ENCODE measurements around the gene SPATS2L. TPM values are rescaled to one million over a fixed set of nuclear protein-coding genes. Genes with fewer than 3 reads are reported as not detected.
"Not testable (repeated sequence)": the region's sequence is repeated elsewhere in the genome, so short reads cannot be mapped to it uniquely, and the experiment has no call there.

SPATS2L gene
- total RNA-seq, 1 donor from 2014 or later, result 38.0 TPM

GRCh38 chr2:200335657-200336056 lies 29.2 kb downstream of the SPATS2L start:
- intact Hi-C loops (cut with micrococcal nuclease), result no loop called here
- Mint-ChIP-seq H3K9me3 (no peaks in the 10 kb centered on the region), H3K4me3 (no peak overlapping the region), H3K27ac (no peak overlapping the region), H3K27me3 (ENCODE audit: insufficient read depth) (no peaks in the 10 kb centered on the region), H3K4me1 (ENCODE audit: low read depth) (peaks cover 9% of the 10 kb centered on the region), H3K36me3 (ENCODE audit: low read depth) (peaks cover 5% of the 10 kb centered on the region)
- no peak for DNase-seq (ENCODE audit: low spot score)

DNA sequence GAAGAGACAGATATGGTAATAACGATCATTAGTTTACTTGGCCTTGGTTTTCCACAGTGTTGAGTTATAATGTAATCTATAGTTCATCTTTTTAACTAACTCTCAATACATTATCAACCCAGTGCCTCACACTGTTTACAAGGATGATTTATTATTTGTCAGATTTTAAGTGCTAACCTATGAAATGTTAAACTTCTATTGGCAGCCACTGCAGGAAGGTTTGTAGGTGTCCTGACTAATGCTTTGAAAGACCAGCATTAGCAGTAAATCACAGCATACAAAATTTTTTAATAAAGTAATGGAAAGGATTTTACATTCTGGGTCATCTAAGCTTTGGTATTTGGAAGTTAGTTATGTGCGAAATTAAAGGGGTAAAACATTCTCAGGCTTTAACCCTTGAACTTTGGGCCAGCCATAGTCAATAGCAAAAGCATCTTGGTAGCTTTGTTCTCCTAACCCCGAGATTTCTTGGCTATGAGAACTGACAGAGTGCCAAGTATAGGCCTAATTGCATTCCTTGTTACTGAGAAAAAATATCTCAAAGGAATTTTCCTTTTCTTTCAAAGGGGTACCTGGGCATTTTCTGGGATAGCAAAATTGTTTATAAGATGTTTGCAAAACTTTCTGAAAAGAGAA lies 30.6 kb downstream of the SPATS2L start:
- no peak for DNase-seq (ENCODE audit: low spot score)
- Mint-ChIP-seq H3K4me1 (ENCODE audit: low read depth) (peaks cover 22% of the 10 kb centered on the region), H3K9me3 (no peaks in the 10 kb centered on the region), H3K27ac (no peak overlapping the region), H3K27me3 (ENCODE audit: insufficient read depth) (no peaks in the 10 kb centered on the region), H3K4me3 (no peak overlapping the region), H3K36me3 (ENCODE audit: low read depth) (no peaks in the 10 kb centered on the region)
- intact Hi-C loops (cut with micrococcal nuclease), result no loop called here

DNA sequence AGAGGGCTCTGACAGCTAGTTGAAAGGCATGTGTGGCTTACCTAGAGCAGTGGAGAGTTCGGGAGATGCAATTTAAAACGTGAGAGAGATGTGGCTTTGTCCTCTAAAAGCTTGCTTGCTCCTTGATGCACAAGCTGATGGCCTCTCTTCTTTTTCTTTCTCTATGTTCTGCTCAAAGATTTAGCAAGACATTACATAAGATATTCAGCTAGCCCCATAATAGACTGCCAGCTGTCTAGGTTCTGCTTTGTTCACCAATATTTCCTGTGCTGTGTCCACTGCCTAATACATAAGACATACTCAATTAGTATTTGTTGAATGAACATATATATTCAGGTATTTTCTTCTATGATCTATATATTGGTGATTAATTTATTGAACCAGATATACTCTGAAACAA lies 31.1 kb downstream of the SPATS2L start:
- no peak for DNase-seq (ENCODE audit: low spot score)
- Mint-ChIP-seq H3K4me3 (no peak overlapping the region), H3K4me1 (ENCODE audit: low read depth) (peaks cover 23% of the 10 kb centered on the region), H3K36me3 (ENCODE audit: low read depth) (no peaks in the 10 kb centered on the region), H3K27me3 (ENCODE audit: insufficient read depth) (no peaks in the 10 kb centered on the region), H3K27ac (no peak overlapping the region), H3K9me3 (no peaks in the 10 kb centered on the region)
- intact Hi-C loops (cut with micrococcal nuclease), result no loop called here

- Mint-ChIP-seq H3K36me3 (ENCODE audit: low read depth) (no peaks in the 10 kb centered on the region), H3K27ac (no peak overlapping the region), H3K27me3 (ENCODE audit: insufficient read depth) (no peaks in the 10 kb centered on the region)
Measured at GRCh38 chr2:200338692-200339091, 32.2 kb downstream of the SPATS2L start.

DNA sequence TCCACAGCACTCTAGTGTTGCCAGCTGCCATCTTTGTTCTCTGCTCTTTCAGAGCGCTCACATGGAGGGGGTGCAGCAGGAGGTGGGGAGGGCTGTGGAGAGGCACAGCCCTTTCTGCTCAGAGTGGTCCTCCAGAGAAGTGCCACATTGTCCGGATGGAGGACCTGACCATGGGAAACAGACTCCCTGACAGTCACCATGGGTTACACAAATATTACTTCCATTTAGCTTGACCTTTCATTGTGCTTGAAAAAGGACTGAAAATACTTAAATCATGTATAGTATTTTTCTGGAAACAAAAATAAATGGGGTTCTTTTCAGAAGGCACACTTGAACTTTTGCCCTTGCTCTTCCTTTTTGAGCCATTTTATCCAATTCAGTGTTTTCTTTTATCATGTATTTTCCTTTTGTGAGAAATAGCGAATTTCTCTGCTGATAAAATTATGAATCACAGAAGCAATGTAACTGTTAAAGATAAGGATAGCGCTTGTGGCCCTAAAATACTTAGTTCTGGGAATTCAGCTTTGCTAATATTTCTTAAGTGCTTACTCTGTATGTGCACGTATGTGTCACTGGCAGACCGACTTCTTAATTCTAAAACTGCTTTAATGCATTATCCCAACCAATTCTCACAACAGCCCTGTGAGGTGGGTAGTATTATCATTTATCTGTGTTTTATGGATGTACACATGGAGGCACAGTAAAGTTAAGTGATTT lies 34.2 kb downstream of the SPATS2L start:
- no peaks in the 10 kb centered on the region for H3K27me3 Mint-ChIP-seq (ENCODE audit: insufficient read depth)
- H3K36me3 Mint-ChIP-seq (ENCODE audit: low read depth), result no peaks in the 10 kb centered on the region
- intact Hi-C loops (cut with micrococcal nuclease), result no loop called here
- no peak overlapping the region for H3K4me3 Mint-ChIP-seq
- peaks cover 6% of the 10 kb centered on the region for H3K9me3 Mint-ChIP-seq
- no peak overlapping the region for H3K27ac Mint-ChIP-seq
- peaks cover 23% of the 10 kb centered on the region for H3K4me1 Mint-ChIP-seq (ENCODE audit: low read depth)
- DNase-seq (ENCODE audit: low spot score), result no peak

More at GRCh38 chr2:200338692-200339091, 32.2 kb downstream of the SPATS2L start:
- Mint-ChIP-seq H3K9me3 (no peaks in the 10 kb centered on the region), H3K4me3 (no peak overlapping the region), H3K4me1 (ENCODE audit: low read depth) (peaks cover 23% of the 10 kb centered on the region)
- DNase-seq (ENCODE audit: low spot score), result no peak
- intact Hi-C loops (cut with micrococcal nuclease), result no loop called here

- intact Hi-C loops (cut with micrococcal nuclease), result no loop called here
- no peaks in the 10 kb centered on the region for H3K36me3 Mint-ChIP-seq (ENCODE audit: low read depth)
- H3K27ac Mint-ChIP-seq, result no peak overlapping the region
- H3K4me1 Mint-ChIP-seq (ENCODE audit: low read depth), result peaks cover 23% of the 10 kb centered on the region
- no peaks in the 10 kb centered on the region for H3K27me3 Mint-ChIP-seq (ENCODE audit: insufficient read depth)
- no peak for DNase-seq (ENCODE audit: low spot score)
- no peak overlapping the region for H3K4me3 Mint-ChIP-seq
- H3K9me3 Mint-ChIP-seq, result peaks cover 6% of the 10 kb centered on the region
Measured at GRCh38 chr2:200341376-200341775, 34.9 kb downstream of the SPATS2L start.

DNA sequence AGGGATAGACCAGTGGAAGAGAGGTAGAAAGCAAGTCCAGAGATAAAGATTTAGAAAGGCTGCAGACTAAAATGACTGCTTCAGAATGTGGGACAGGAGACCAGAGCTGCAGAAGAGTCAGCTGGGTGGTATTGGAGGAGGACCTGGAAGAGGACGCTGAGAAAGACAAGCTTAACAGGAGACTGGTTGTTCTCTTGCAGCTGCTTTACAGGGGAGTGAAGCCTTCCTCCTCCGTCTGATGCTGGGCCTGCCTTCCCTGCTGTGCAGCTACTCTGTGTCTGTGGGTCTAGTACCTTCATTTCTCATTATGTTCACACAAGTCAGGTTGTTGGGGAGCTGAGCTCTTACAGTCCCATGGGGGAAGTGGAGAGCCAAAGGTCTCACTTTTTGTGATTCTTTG lies 35.7 kb downstream of the SPATS2L start:
- Mint-ChIP-seq H3K36me3 (ENCODE audit: low read depth) (no peaks in the 10 kb centered on the region), H3K27me3 (ENCODE audit: insufficient read depth) (no peaks in the 10 kb centered on the region), H3K9me3 (peaks cover 6% of the 10 kb centered on the region), H3K27ac (peak overlapping the region; percentile 6), H3K4me3 (no peak overlapping the region), H3K4me1 (ENCODE audit: low read depth) (peaks cover 23% of the 10 kb centered on the region)
- no peak for DNase-seq (ENCODE audit: low spot score)
- intact Hi-C loops (cut with micrococcal nuclease), result no loop called here

GRCh38 chr2:200342654-200343053 lies 36.2 kb downstream of the SPATS2L start:
- Mint-ChIP-seq H3K27me3 (ENCODE audit: insufficient read depth) (no peaks in the 10 kb centered on the region), H3K27ac (no peak overlapping the region), H3K9me3 (peaks cover 6% of the 10 kb centered on the region), H3K4me3 (no peak overlapping the region), H3K36me3 (ENCODE audit: low read depth) (no peaks in the 10 kb centered on the region), H3K4me1 (ENCODE audit: low read depth) (peaks cover 23% of the 10 kb centered on the region)
- no peak for DNase-seq (ENCODE audit: low spot score)
- intact Hi-C loops (cut with micrococcal nuclease), result no loop called here

DNA sequence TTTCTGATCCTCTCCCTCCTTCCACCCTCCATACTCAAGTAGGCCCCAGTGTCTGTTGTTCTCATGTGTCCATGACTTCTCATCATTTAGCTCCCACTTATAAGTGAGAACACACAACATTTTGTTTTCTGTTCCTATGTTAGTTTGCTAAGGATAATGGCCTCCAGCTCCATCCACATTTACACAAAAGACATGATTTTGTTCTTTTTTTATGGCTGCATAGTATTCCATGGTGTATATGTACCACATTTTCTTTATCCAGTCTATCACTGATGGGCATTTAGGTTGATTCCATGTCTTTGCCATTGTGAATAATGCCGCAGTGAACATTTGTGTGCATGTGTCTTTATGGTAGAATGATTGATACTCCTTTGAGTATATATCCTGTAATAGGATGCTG lies 37.7 kb downstream of the SPATS2L start:
- intact Hi-C loops (cut with micrococcal nuclease); H3K4me3 Mint-ChIP-seq; H3K27ac Mint-ChIP-seq; H3K9me3 Mint-ChIP-seq; H3K27me3 Mint-ChIP-seq (ENCODE audit: insufficient read depth); DNase-seq (ENCODE audit: low spot score); H3K36me3 Mint-ChIP-seq (ENCODE audit: low read depth): not testable (repeated sequence)
- H3K4me1 Mint-ChIP-seq (ENCODE audit: low read depth), result peaks cover 23% of the 10 kb centered on the region

DNA sequence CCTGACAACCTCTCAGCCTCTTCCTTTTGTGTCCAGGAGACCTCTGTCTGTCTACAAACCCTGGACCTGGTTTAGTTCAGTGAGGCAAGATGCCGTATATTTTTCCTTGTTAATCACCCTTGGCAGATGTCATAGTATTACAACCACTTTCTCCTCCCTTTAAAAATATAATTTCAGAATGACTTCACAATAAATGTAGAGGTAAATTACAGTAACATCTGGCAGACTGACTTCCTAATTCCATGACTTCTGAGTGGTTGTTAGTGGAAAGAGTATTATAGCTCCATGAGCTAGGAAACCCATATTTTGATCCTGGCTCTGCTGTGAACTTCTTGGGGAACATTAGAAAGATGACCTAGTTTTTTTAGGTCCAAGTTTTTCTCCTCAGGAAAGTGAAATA lies 39.5 kb downstream of the SPATS2L start:
- no peak overlapping the region for H3K4me3 Mint-ChIP-seq
- no peak overlapping the region for H3K27ac Mint-ChIP-seq
- intact Hi-C loops (cut with micrococcal nuclease), result no loop called here
- H3K27me3 Mint-ChIP-seq (ENCODE audit: insufficient read depth), result no peaks in the 10 kb centered on the region
- H3K36me3 Mint-ChIP-seq (ENCODE audit: low read depth), result peaks cover 1% of the 10 kb centered on the region
- H3K9me3 Mint-ChIP-seq, result peaks cover 6% of the 10 kb centered on the region
- peaks cover 11% of the 10 kb centered on the region for H3K4me1 Mint-ChIP-seq (ENCODE audit: low read depth)
- no peak for DNase-seq (ENCODE audit: low spot score)

DNA sequence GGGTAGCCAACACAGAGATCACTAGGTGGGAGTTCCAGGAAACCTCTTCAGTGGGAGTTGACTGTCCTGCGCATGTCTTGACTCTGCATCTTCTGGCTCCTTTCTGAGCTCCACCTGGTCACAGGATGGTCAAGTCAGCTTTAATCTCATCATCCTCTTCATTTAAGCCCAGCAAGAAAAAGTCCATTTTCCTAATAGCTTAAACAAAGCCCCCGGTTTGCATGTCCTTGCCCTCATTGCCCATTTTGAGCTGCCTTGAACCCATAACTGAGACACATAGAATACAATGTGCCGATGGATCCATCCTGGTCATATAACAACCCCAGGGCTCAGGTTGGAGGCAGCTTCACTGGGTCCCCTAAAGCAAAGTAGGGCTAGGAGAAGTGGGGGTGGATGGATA lies 40.8 kb downstream of the SPATS2L start:
- DNase-seq (ENCODE audit: low spot score), result no peak
- H3K4me3 Mint-ChIP-seq, result no peak overlapping the region
- H3K36me3 Mint-ChIP-seq (ENCODE audit: low read depth), result peaks cover 1% of the 10 kb centered on the region
- intact Hi-C loops (cut with micrococcal nuclease), result no loop called here
- no peaks in the 10 kb centered on the region for H3K4me1 Mint-ChIP-seq (ENCODE audit: low read depth)
- H3K9me3 Mint-ChIP-seq, result peaks cover 6% of the 10 kb centered on the region
- H3K27ac Mint-ChIP-seq, result no peak overlapping the region
- peaks cover under 1% of the 10 kb centered on the region for H3K27me3 Mint-ChIP-seq (ENCODE audit: insufficient read depth)

GRCh38 chr2:200348897-200349563 lies 42.5 kb downstream of the SPATS2L start:
- no peak overlapping the region for H3K27ac Mint-ChIP-seq
- peaks cover 5% of the 10 kb centered on the region for H3K9me3 Mint-ChIP-seq
- H3K4me1 Mint-ChIP-seq (ENCODE audit: low read depth), result no peaks in the 10 kb centered on the region
- no peak overlapping the region for H3K4me3 Mint-ChIP-seq
- peaks cover 4% of the 10 kb centered on the region for H3K27me3 Mint-ChIP-seq (ENCODE audit: insufficient read depth)
- intact Hi-C loops (cut with micrococcal nuclease), result no loop called here
- no peak for DNase-seq (ENCODE audit: low spot score)
- H3K36me3 Mint-ChIP-seq (ENCODE audit: low read depth), result peaks cover 1% of the 10 kb centered on the region

DNA sequence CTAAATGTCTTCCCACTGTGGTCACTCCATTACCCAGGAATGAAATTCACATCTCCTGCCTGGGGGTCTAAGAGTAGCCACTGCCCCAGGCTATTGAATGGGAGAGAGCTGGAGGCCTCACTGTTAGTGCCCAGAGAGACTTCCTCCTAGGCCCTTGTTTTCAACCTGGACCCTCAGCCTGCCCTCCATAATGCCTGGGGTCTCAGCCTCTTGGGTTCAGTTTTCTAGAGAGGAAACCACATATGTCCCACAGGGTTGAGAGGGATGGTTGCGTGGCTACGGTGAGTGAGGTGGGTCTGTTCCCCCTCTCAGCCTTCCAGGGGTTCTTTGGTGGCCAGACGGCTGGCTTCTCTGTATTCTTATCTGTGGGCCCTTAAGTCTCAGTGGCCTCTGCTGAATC lies 43.4 kb downstream of the SPATS2L start:
- DNase-seq (ENCODE audit: low spot score), result no peak
- no peaks in the 10 kb centered on the region for H3K9me3 Mint-ChIP-seq
- intact Hi-C loops (cut with micrococcal nuclease), result no loop called here
- H3K36me3 Mint-ChIP-seq (ENCODE audit: low read depth), result peaks cover 1% of the 10 kb centered on the region
- H3K4me1 Mint-ChIP-seq (ENCODE audit: low read depth), result no peaks in the 10 kb centered on the region
- no peak overlapping the region for H3K27ac Mint-ChIP-seq
- peaks cover 6% of the 10 kb centered on the region for H3K27me3 Mint-ChIP-seq (ENCODE audit: insufficient read depth)
- no peak overlapping the region for H3K4me3 Mint-ChIP-seq
